KMS-11 (cell line): ENCODE results near the gene TRDN.

Experiments
- H2AFZ ChIP-seq: fragments of 200-600 bp; sonication (generic); 2 replicates; pipeline ENCODE4 v1.6.1; 2016; ENCODE audit warnings: antibody characterized with exemption, mixed run types, low read depth
- H3K27ac ChIP-seq: fragments of 200-600 bp; sonication (generic); 2 replicates; pipeline ENCODE4 v1.6.1; 2016; ENCODE audit warnings: mild to moderate bottlenecking, mixed run types
- H3K27me3 ChIP-seq: fragments of 200-600 bp; sonication (generic); 2 replicates; pipeline ENCODE4 v1.6.1; 2017; ENCODE audit warnings: mild to moderate bottlenecking, low read depth, mixed run types, moderate library complexity; ENCODE audit not compliant: insufficient read depth
- H3K36me3 ChIP-seq: fragments of 200-600 bp; sonication (generic); 2 replicates; pipeline ENCODE4 v1.6.1; 2017; ENCODE audit warnings: mild to moderate bottlenecking, mixed run types; ENCODE audit not compliant: insufficient read depth
- H3K4me1 ChIP-seq: fragments of 200-600 bp; sonication (generic); 2 replicates; pipeline ENCODE4 v1.6.1; 2016; ENCODE audit warnings: mild to moderate bottlenecking, low read depth, mixed run types; ENCODE audit not compliant: poor library complexity, severe bottlenecking
- H3K4me2 ChIP-seq: fragments of 200-600 bp; sonication (generic); 2 replicates; pipeline ENCODE4 v1.7.0; 2016; ENCODE audit warnings: mild to moderate bottlenecking, mixed run types
- H3K4me3 ChIP-seq: fragments of 200-600 bp; sonication (generic); IDR thresholded peaks from 2 replicates; pipeline ENCODE4 v1.6.1; 2017; ENCODE audit warnings: low read depth, low read length, mixed read lengths; ENCODE audit not compliant: insufficient read depth
- H3K79me2 ChIP-seq: fragments of 200-600 bp; sonication (generic); 2 replicates; pipeline ENCODE4 v1.6.1; 2016; ENCODE audit warnings: low read depth, mixed run types; ENCODE audit not compliant: insufficient read depth
- H3K9ac ChIP-seq: fragments of 200-600 bp; sonication (generic); 2 replicates; pipeline ENCODE4 v1.6.1; 2016; ENCODE audit warnings: mild to moderate bottlenecking, mixed run types
- H4K20me1 ChIP-seq: fragments of 200-600 bp; sonication (generic); 2 replicates; pipeline ENCODE4 v1.6.1; 2016; ENCODE audit warnings: mild to moderate bottlenecking, mixed run types; ENCODE audit not compliant: insufficient read depth
- CTCF ChIP-seq: fragments of 200-600 bp; sonication (generic); conservative IDR thresholded peaks from 2 replicates; pipeline ENCODE4 v1.6.1; 2017; ENCODE audit warnings: low read depth, mild to moderate bottlenecking, antibody characterized with exemption, low read length, moderate library complexity, mixed read lengths

The TRDN gene

GRCh38 chr6:123529058-123529457 is 107.7 kb downstream of the TRDN start:
- no peak for TF ChIP-seq CTCF
- H3K79me2 ChIP-seq = no peaks in the 10 kb centered on the region
- no peak overlapping the region for H3K9ac ChIP-seq
- no peaks in the 10 kb centered on the region for H3K27me3 ChIP-seq
- no peak overlapping the region for H3K4me3 ChIP-seq
- H4K20me1 ChIP-seq = no peaks in the 10 kb centered on the region
- no peak overlapping the region for H3K27ac ChIP-seq
- H3K36me3 ChIP-seq = no peaks in the 10 kb centered on the region
- no peak overlapping the region for H3K4me2 ChIP-seq
- H3K4me1 ChIP-seq = peaks cover 58% of the 10 kb centered on the region
- no peak overlapping the region for H2AFZ ChIP-seq

GRCh38 chr6:123527406-123527805 is 109.3 kb downstream of the TRDN start:
- peaks cover 61% of the 10 kb centered on the region for H3K4me1 ChIP-seq
- TF ChIP-seq CTCF = no peak
- no peak overlapping the region for H3K9ac ChIP-seq
- no peak overlapping the region for H3K4me2 ChIP-seq
- no peak overlapping the region for H3K27ac ChIP-seq
- no peaks in the 10 kb centered on the region for H3K79me2 ChIP-seq
- no peak overlapping the region for H3K4me3 ChIP-seq
- no peak overlapping the region for H2AFZ ChIP-seq
- H3K27me3 ChIP-seq = no peaks in the 10 kb centered on the region
- no peaks in the 10 kb centered on the region for H4K20me1 ChIP-seq
- no peaks in the 10 kb centered on the region for H3K36me3 ChIP-seq

- H4K20me1 ChIP-seq = no peaks in the 10 kb centered on the region
These were observed 110.6 kb downstream of the TRDN start for GRCh38 chr6:123526128-123526527.

GRCh38 chr6:123524781-123525180 is 112.0 kb downstream of the TRDN start:
- no peaks in the 10 kb centered on the region for H3K27me3 ChIP-seq
- no peak overlapping the region for H3K9ac ChIP-seq
- H3K4me3 ChIP-seq = no peak overlapping the region
- no peaks in the 10 kb centered on the region for H3K79me2 ChIP-seq
- H3K4me2 ChIP-seq = peak overlapping the region; percentile 22; the same call in 1 of the 2 replicates
- peaks cover 53% of the 10 kb centered on the region for H3K4me1 ChIP-seq
- no peak overlapping the region for H3K27ac ChIP-seq
- no peaks in the 10 kb centered on the region for H3K36me3 ChIP-seq
- TF ChIP-seq CTCF = no peak
- H2AFZ ChIP-seq = no peak overlapping the region
- no peaks in the 10 kb centered on the region for H4K20me1 ChIP-seq

More at GRCh38 chr6:123526128-123526527, 110.6 kb downstream of the TRDN start:
- Histone ChIP-seq H3K27ac (no peak overlapping the region), H3K9ac (no peak overlapping the region), H3K4me1 (peaks cover 61% of the 10 kb centered on the region), H3K27me3 (no peaks in the 10 kb centered on the region), H3K4me2 (peak overlapping the region; percentile 13; the same call in 1 of the 2 replicates), H3K79me2 (no peaks in the 10 kb centered on the region), H3K36me3 (no peaks in the 10 kb centered on the region), H2AFZ (no peak overlapping the region), H3K4me3 (no peak overlapping the region)
- TF ChIP-seq CTCF = no peak
